Activated naive CD4-positive, alpha-beta T cell treated with anti-CD3 and anti-CD28 coated beads for 36 hours (primary cell): ENCODE data around the gene ABI1. TPM values are rescaled to one million over a fixed set of nuclear protein-coding genes. Genes with fewer than 3 reads are reported as not detected.

Experiments used
- CTCF ChIA-PET: fragments of 350-600 bp; sonication (Branson Sonifier 250); formaldehyde crosslinking; loops from one replicate; lab custom pipeline; 2021; ENCODE audit warnings: antibody characterized with exemption; lab: Charles Lee
- DNase-seq: peaks from one replicate; pipeline ENCODE4 v3.0.0-alpha.2; 2020
- H3K27ac Mint-ChIP-seq: one replicate; pipeline ENCODE4 v1.8.0; 2021; ENCODE audit warnings: mild to moderate bottlenecking, mixed read lengths
- H3K27me3 Mint-ChIP-seq: one replicate; pipeline ENCODE4 v1.8.0; 2021; ENCODE audit warnings: low read depth, mixed read lengths
- H3K36me3 Mint-ChIP-seq: one replicate; pipeline ENCODE4 v1.8.0; 2021; ENCODE audit warnings: low read depth, mixed read lengths
- H3K4me1 Mint-ChIP-seq: one replicate; pipeline ENCODE4 v1.8.0; 2021; ENCODE audit warnings: low read depth, mixed read lengths
- H3K4me3 Mint-ChIP-seq: one replicate; pipeline ENCODE4 v1.8.0; 2021; ENCODE audit warnings: mild to moderate bottlenecking, moderate library complexity, mixed read lengths
- H3K9me3 Mint-ChIP-seq: one replicate; pipeline ENCODE4 v1.8.0; 2021; ENCODE audit warnings: mixed read lengths
- intact Hi-C: fragments of 100-400 bp; cut with micrococcal nuclease; formaldehyde crosslinking; loops from one replicate; pipeline ENCODE4 v1.15.1; 2023
- total RNA-seq, 2 experiments: library from RNA; stranded (reverse); gene quantifications; one replicate each; pipeline ENCODE4 v1.2.3, GENCODE V29; 2021

The ABI1 gene
- total RNA-seq, 2 experiments from 2014 or later: 34.5 to 37.2 TPM

DNA sequence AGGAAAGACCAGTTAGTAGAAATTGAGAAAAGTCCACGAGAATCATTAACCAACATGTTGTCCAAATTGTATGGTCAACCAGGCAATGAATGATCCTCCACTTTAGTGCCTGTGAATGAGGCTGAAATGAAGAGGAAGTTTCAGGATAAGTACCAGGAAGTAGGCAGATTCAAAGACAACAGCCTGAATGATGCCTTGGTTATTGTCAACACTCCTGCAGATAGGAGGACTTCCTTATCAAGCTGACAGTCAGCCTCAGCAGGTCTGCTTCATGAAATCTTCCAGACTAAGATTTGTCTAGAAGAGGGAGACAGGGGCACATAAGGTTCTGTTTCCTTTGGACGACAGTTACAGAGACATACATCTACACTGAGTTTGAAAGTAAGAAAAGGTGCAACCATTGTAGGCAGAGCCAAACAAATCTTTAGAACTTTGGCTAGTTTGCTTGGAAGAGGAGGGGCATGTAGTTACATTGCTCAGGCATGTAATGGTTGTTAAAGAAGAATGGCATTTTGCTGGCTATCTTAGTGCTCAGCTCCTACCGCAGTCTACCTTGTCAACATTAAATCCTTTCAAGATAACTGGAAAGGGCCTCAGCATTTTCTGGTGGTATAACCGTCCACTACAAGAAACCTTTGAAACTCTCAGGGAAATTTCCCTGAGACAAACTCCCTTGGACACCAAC, 81.4 kb downstream of the ABI1 start:
- no peak for DNase-seq
- no peak overlapping the region for H3K27ac Mint-ChIP-seq

DNA sequence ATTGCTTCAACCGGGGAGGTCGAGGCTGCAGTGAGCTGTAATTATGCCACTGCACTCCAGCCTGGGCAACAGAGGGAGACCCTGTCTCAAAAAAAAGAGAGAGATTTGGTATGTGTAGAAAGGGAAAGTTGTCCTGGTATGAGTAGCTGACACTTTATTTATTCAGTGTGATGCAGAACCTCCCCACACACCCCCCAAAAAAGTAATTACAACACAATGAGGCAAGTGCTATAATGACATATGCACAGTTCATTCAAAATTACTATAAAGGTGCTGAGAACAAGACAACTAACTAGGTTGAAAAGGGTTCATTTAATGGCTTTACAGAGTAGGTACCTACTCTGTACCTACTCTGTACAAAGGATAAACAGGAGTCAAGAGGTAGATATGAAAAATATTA, 83.1 kb downstream of the ABI1 start:
- intact Hi-C loops: no loop called here
- Mint-ChIP-seq H3K4me3 (no peak overlapping the region), H3K27ac (no peak overlapping the region), H3K4me1 (peaks cover 71% of the 10 kb centered on the region), H3K36me3 (peaks cover 2% of the 10 kb centered on the region), H3K27me3 (no peaks in the 10 kb centered on the region), H3K9me3 (no peaks in the 10 kb centered on the region)
- CTCF ChIA-PET: interaction anchor here (1.0 kb wide), 1 partner anchor 83 kb away, joined by 3 read pairs; the partner anchor contains the start of gene ABI1
- no peak for DNase-seq

More for the DNA sequence above, 81.4 kb downstream of the ABI1 start:
- intact Hi-C loops: no loop called here
- Mint-ChIP-seq H3K36me3 (peaks cover 5% of the 10 kb centered on the region), H3K27me3 (no peaks in the 10 kb centered on the region), H3K4me1 (peaks cover 75% of the 10 kb centered on the region), H3K4me3 (no peak overlapping the region), H3K9me3 (no peaks in the 10 kb centered on the region)
- CTCF ChIA-PET: no interaction called here

DNA sequence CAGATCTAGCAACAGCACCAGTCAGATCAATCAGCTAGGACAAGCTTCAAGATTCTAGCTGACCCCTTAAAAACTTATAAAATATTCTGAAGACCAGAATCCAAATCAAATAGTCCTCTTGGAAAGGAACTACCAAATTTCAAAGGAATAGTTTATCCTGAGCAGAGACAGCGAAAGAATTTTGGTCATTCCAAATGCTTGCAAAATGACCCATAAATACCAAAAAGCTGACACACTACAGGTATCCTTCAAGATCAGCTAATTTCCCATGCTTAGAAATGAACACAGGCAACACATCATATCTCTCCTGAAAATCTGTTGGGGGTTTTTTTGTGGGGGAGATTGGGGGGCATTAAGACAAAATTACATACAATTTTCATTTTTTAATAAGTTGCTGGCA, 84.5 kb downstream of the ABI1 start:
- Mint-ChIP-seq H3K4me1 (peaks cover 61% of the 10 kb centered on the region), H3K36me3 (peaks cover 2% of the 10 kb centered on the region), H3K27me3 (no peaks in the 10 kb centered on the region), H3K9me3 (no peaks in the 10 kb centered on the region), H3K4me3 (no peak overlapping the region), H3K27ac (no peak overlapping the region)
- no peak for DNase-seq
- CTCF ChIA-PET: interaction anchor here (0.7 kb wide), 1 partner anchor 41 kb away, joined by 4 read pairs; no protein-coding TSS in a partner anchor
- intact Hi-C loops: no loop called here

DNA sequence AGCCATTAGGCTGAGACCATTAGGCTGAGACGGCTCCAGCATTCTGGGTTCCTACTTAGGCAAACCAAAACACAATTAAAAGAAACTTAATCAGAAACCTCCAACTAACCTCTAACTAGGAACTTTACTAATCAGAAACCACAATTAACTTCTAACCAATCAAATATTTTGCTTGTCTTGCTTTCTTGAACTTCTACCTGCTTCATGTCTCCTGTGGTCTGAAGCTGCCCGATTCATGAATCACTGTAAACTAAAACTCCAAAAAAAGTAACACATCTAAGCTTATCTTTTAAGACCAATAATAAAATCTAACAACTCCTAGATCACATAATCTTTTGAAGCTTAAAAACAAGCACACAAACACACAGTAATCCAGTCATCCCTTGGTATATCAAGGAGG, 87.1 kb downstream of the ABI1 start:
- no peaks in the 10 kb centered on the region for H3K27me3 Mint-ChIP-seq
- peaks cover 43% of the 10 kb centered on the region for H3K4me1 Mint-ChIP-seq
- CTCF ChIA-PET: no interaction called here

DNA sequence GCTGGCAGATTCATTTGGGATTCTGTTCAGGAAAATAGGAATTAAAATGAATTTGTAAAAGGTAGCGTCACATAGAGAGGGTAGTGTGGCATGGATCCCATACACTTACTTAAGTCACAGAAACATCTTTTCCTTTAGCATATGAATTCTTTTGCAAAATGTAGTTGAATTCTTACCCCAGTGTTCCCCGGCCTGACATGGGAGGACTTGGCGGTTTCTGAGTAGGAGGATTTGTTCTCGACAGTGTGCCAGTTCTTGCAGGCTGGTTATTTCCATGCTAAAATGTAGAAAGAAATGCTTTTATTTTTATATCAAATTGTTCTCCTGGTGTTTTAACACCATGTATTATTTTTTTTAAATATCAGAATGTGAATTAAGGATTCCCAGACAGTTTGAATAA, 90.7 kb downstream of the ABI1 start:
- no peak for DNase-seq
- H3K27me3 Mint-ChIP-seq: no peaks in the 10 kb centered on the region
- peaks cover 25% of the 10 kb centered on the region for H3K4me1 Mint-ChIP-seq
- H3K36me3 Mint-ChIP-seq: peaks cover 8% of the 10 kb centered on the region
- no peak overlapping the region for H3K27ac Mint-ChIP-seq
- CTCF ChIA-PET: no interaction called here
- intact Hi-C loops: no loop called here
- no peak overlapping the region for H3K4me3 Mint-ChIP-seq
- no peaks in the 10 kb centered on the region for H3K9me3 Mint-ChIP-seq

More for the DNA sequence above, 87.1 kb downstream of the ABI1 start:
- peaks cover 7% of the 10 kb centered on the region for H3K36me3 Mint-ChIP-seq
- no peak overlapping the region for H3K4me3 Mint-ChIP-seq
- no peak for DNase-seq
- intact Hi-C loops: no loop called here
- H3K27ac Mint-ChIP-seq: no peak overlapping the region
- H3K9me3 Mint-ChIP-seq: no peaks in the 10 kb centered on the region

DNA sequence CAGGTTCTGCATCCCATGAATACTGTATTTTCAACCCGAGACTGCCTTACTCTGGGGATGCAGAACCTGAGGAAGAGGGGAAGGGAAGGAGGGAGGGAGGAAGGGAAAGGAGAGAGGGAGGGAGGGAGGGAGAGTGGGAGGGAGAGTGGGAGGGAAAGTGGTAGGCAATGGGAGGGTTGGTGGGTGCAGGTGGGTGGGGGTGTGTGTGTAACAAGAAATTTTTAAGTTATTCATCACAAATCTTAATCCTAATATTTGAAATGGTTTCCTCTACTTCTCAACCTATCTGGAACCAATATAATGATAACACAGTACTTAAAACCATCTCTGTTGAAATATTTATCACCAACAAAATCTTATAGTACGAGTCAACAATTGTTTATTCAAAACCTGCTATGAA, 95.2 kb downstream of the ABI1 start:
- CTCF ChIA-PET: no interaction called here
- H3K27me3 Mint-ChIP-seq: no peaks in the 10 kb centered on the region
- no peak overlapping the region for H3K27ac Mint-ChIP-seq
- H3K9me3 Mint-ChIP-seq: no peaks in the 10 kb centered on the region
- peaks cover 3% of the 10 kb centered on the region for H3K4me1 Mint-ChIP-seq
- intact Hi-C loops: no loop called here
- no peak overlapping the region for H3K4me3 Mint-ChIP-seq
- H3K36me3 Mint-ChIP-seq: peaks cover 7% of the 10 kb centered on the region
- no peak for DNase-seq

DNA sequence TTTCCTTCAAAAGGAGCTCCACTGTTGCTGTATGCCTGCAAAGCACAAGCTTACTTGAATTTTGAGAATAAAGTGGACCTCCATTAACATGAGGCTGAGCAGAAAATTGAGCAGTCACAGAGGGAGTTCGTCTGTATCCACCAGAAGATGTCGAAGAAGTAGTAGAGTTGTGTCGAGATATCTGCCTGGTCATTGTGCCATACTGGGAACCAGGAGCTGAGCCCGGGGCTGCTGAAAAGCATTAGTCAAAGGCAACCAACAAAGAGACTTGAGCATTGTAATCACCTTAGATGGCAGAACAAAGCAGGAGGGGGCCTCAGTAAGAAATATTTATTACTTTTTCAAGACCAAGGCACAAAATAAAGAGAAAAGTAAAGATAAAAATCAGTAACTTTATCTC, 101.8 kb downstream of the ABI1 start:
- H3K27ac Mint-ChIP-seq: peak overlapping the region; percentile 10
- intact Hi-C loops: no loop called here
- CTCF ChIA-PET: interaction anchor here (0.6 to 1.0 kb wide), 2 partner anchors 33 to 272 kb away, joined by 3 to 7 read pairs; no protein-coding TSS in a partner anchor

DNA sequence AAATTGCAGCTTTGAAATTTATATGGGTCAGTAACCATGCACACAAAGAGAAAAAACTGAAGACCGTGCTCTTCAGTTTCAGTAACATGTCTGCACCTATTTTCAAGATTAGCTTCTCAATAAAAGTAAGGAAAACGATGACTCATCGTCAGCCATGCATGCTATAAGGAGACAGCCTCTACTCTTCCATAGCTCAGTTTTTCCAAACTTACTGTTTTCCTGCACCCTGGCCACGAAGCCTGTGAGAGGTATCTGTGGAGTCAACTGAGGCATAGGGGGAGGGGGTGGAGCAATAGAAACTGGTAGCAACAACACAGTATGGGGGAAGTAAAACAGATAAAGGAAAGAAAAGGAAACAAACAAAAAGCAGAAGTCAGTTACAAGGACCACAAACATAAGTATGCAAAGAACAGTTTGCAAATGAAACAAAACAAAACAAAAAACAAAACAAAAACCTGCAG, 105.3 kb downstream of the ABI1 start:
- H3K9me3 Mint-ChIP-seq: no peaks in the 10 kb centered on the region

More for the DNA sequence above, 101.8 kb downstream of the ABI1 start:
- Mint-ChIP-seq H3K27me3 (no peaks in the 10 kb centered on the region), H3K4me1 (peaks cover 5% of the 10 kb centered on the region), H3K9me3 (no peaks in the 10 kb centered on the region), H3K36me3 (peaks cover 6% of the 10 kb centered on the region), H3K4me3 (no peak overlapping the region)
- DNase-seq: no peak

DNA sequence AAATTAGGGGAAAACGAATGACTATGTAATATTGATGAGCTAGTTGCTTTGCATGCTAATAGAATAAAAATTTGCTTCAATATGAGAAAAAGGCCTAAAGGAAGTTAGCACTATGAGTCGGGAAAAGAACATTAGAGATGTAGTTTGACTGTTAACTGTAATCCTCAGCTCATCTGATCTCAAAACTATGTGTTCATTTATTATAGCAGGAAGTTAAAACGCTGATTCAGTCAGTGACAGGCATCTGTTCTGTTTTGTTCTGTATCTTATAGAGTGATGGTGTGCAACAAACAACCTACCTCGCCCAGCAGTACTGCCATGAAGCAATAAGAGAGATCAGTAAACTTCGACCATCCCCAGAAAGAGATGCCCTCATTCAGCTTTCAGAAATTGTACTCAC, 114.7 kb downstream of the ABI1 start:
- DNase-seq: no peak
- CTCF ChIA-PET: interaction anchor here (0.6 to 1.2 kb wide), 3 partner anchors 12 to 122 kb away, joined by 3 to 4 read pairs (median 4); no protein-coding TSS in a partner anchor
- peak overlapping the region; percentile 50 for H3K27ac Mint-ChIP-seq
- no peak overlapping the region for H3K4me3 Mint-ChIP-seq
- H3K4me1 Mint-ChIP-seq: peaks cover 16% of the 10 kb centered on the region
- H3K36me3 Mint-ChIP-seq: peaks cover 40% of the 10 kb centered on the region
- no peaks in the 10 kb centered on the region for H3K9me3 Mint-ChIP-seq
- intact Hi-C loops: no loop called here
- H3K27me3 Mint-ChIP-seq: no peaks in the 10 kb centered on the region

More for the DNA sequence above, 105.3 kb downstream of the ABI1 start:
- peaks cover 5% of the 10 kb centered on the region for H3K4me1 Mint-ChIP-seq
- peak overlapping the region; percentile 55 for H3K27ac Mint-ChIP-seq
- H3K4me3 Mint-ChIP-seq: no peak overlapping the region
- CTCF ChIA-PET: interaction anchor here (0.7 to 1.0 kb wide), 2 partner anchors 29 to 199 kb away, joined by 4 to 6 read pairs; no protein-coding TSS in a partner anchor
- intact Hi-C loops: no loop called here
- no peak for DNase-seq
- H3K27me3 Mint-ChIP-seq: no peaks in the 10 kb centered on the region
- peaks cover 6% of the 10 kb centered on the region for H3K36me3 Mint-ChIP-seq

DNA sequence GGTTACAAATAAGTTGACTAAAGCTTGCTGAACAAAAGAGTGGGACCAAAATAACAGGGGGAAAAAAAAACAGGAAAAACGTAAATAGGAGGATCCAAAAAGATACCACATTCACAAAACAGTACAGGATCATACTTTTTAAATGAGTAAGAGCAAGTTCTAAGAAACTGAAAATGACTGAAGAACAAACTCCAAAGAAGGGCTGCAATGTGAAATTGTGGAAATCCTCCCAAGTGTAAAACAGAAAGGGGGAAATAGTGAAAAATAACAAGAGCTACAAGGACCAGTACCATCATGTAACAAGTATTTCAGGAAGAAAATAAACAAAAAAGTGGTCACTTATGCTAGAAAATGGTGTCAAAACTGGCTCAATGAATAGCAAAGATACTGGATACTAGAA, 116.9 kb downstream of the ABI1 start:
- Mint-ChIP-seq H3K4me3 (no peak overlapping the region), H3K36me3 (peaks cover 56% of the 10 kb centered on the region), H3K27me3 (no peaks in the 10 kb centered on the region), H3K4me1 (peaks cover 24% of the 10 kb centered on the region), H3K27ac (peak overlapping the region; percentile 71), H3K9me3 (no peaks in the 10 kb centered on the region)
- CTCF ChIA-PET: interaction anchor here (1.0 to 1.1 kb wide), 2 partner anchors 18 to 139 kb away, joined by 3 to 4 read pairs; no protein-coding TSS in a partner anchor
- intact Hi-C loops: no loop called here
- DNase-seq: no peak

DNA sequence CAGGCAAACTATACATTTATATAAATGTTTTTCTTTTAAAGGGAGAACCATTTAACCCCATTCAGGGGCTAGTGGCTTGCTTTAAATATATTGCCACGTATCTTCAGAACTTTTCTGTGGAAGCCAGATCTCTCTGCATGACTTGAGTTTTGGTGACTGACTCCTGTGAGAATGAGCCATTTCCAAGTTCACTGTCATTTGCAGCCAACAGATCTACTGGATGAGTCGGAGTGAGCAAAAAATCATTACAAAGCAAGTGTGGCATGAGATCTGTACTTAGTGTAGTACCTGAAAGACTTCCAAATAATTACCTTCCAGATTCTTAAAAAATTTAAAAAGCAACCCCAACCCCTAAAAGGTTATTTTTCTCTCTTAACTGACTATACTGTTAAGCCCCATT, 117.7 kb downstream of the ABI1 start:
- Mint-ChIP-seq H3K36me3 (peaks cover 57% of the 10 kb centered on the region), H3K4me1 (peaks cover 25% of the 10 kb centered on the region), H3K9me3 (no peaks in the 10 kb centered on the region), H3K27ac (peak overlapping the region; percentile 20), H3K27me3 (no peaks in the 10 kb centered on the region), H3K4me3 (no peak overlapping the region)
- CTCF ChIA-PET: interaction anchor here (1.0 to 1.1 kb wide), 2 partner anchors 17 to 139 kb away, joined by 3 to 4 read pairs; no protein-coding TSS in a partner anchor
- no peak for DNase-seq
- intact Hi-C loops: no loop called here

DNA sequence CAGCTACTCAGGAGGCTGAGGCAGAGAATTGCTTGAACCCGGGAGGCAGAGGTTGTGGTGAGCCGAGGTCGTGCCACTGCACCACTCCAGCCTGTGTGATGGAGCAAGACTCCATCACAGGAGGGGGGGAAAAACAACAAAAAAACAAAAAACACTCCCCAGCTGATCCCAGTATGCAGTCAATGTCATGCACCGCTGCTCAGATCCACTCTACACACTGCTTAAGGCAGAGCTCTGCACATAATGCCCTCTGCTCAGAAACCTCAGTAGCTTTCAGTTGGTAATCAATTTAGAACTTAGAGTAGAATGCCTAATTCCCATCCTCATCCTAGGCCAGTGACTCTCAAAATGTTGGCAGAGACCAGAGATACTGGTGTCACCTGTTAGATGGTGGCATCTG, 119.4 kb downstream of the ABI1 start:
- H3K27ac Mint-ChIP-seq: peak overlapping the region; percentile 76

More for the DNA sequence above, 119.4 kb downstream of the ABI1 start:
- DNase-seq: no peak
- no peaks in the 10 kb centered on the region for H3K27me3 Mint-ChIP-seq
- peaks cover 42% of the 10 kb centered on the region for H3K4me1 Mint-ChIP-seq
- CTCF ChIA-PET: interaction anchor here (1.1 kb wide), 1 partner anchor 141 kb away, joined by 3 read pairs; no protein-coding TSS in a partner anchor
- H3K4me3 Mint-ChIP-seq: no peak overlapping the region
- intact Hi-C loops: loop anchor here (2.0 kb wide), 1 partner anchor 359 kb away; the partner anchor contains the start of gene ANKRD26
- no peaks in the 10 kb centered on the region for H3K9me3 Mint-ChIP-seq
- peaks cover 58% of the 10 kb centered on the region for H3K36me3 Mint-ChIP-seq
